Measurements from ENCODE around the gene RERE. TPM values are rescaled to one million over a fixed set of nuclear protein-coding genes. Genes with fewer than 3 reads are reported as not detected.
A peak's percentile ranks its signal among the peaks of the same experiment; 100 is the strongest.

The RERE gene
- polyA plus RNA-seq, 10 donors = 61.7 to 94.3 (median 77.6) TPM

DNA sequence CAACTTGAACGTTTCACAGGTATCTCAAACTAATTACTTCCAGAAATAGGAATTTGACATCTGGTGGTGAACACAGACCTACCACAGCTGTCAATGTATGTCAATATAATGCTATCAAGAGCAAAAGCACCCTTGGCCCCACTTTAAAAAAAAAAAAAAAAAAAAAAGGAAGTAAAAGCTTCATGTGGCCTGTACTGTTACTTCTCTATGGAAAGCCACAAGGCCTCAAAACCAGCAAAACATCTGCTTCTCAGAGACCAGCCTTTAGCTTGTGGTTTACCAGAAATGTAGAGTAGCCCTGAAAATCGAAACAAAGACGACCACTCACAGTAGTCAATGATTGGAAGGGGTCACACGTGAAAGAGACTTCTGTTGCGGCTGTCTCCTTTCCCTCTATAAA lies 389.9 kb downstream of the RERE start:
- peak in 1 of 3 donors; percentile 42 for DNase-seq

DNA sequence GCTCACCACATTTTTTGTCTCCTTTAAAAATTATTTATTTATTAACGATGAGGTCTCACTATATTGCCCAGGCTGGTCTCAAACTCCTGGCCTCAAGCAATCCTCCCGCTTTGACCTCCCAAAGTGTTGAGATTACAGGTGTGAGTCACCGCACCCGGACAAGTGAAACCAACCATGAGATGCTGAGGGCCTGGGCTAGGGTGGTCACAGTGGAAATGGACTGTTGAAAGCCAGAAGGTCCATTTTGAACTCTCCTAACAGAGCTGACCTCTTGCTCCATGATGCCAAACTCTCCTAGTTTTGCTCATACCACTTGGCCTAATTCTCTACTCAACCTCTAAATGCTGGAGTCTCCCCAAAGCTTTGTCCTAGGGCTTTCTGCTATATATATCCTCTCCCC lies 390.4 kb downstream of the RERE start:
- DNase-seq = no peak

DNA sequence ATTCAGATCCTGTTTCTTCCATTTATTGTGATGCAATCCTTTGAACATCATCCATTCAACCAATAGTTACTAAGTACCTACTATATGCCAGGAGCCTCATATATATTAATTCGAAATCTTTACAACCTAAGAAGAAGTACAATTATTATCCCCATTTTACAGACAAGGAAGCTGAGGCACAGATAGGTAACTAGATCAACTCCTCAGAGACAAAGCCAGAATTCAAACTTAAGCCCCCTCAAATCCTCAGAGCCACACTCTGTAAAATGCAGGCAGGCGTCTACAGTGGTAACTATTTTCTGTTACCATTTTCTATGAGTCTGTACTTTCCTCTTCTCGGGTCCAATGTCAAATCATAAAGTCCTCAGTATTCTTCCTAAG lies 391.7 kb downstream of the RERE start:
- no peak for DNase-seq

DNA sequence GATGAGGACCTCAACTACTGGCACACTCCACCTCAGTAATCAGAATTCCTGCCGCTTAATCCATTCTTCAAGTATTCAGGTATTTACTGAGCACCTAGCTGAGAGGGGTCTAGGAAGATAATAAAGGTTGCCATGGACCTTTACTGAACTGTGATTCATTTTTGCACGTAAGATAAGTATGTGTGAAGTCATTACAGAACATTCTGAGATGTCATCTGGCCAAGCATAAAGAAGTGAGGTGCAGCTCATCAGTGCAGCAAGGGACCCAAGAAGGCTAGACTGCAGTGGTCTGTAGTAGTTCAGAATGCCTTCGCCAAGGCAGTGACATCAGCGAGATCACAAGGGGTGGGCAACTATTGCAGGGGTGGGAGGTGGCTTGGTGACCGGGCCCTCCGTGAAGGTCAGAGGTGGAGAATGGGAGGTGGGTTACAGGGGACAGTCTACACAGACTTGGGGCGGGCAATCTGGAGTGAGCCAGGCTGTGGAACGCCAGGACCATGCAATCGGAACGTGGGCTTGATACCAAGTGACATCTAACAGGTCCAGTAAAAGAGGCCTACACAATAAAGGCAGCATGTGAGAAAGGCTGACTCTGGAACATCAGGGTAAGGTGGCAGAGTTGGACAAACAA lies 392.2 kb downstream of the RERE start:
- no peak for DNase-seq

DNA sequence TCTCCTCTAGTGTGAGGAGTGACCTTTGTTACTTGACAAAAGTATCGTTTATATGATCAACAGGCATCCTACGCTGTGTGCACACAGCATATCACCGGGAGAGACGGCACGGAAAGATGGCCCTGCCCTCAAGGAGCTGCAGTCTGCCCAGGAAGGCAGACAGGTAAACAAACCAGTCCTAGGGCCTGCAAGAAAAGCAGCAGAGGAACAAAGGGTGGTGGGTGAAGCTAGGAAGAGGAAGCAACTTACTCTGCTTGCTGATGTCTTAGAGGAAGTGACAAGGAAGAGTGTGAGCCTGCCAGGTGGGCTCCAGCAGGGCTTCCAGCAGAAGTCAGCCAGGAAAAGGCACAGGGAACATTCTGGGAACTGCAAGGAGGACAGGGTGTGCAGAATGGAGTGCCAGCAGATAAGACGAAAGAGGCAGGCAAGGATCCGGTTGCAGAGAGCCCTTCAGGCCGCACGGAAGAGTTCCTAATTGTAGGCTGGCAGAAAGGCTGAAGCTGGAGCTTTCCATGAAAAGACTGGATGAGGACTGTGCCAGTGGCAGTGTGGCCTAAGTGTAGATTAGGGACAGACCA lies 392.8 kb downstream of the RERE start:
- DNase-seq = no peak

DNA sequence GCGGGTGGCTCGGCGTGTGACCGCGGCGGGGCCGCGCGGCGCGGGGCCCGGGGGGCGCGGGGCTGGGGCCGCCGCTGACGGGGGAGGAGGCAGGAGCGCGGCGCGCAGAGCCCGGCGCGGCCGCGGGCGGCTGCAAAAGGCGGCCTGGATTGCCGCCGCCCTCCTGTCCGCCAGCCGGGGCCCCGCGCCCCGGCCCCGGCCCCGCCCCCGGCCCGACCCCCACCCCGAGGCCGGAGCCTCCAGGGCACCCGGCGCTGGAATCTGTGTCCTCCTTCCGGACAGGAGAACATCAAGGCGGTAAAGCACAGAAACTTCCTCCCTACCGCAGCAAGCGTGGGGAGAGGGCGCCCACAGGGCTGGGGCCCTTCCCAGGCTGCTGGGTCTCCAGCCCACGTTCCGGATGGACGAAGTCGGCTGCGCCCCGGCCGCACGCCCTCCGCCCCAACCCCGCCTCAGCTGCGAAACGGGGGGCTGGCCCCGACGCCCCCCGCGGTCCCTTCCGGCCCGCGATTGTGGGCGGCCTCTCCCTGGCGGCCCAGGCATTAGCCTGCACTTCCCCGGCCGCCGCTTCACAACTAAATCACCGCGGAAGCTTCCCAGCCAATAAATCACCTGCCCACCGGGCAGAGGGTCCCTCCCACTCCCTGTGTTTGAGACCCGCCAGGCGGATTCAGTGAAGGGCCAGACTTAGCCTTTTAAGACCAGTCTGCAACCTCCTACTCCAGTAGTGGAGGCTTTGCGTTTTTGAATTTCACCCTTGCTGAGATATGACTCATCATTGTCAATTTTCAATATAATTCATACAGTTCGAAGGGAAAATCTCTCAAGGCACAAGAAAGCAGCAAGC lies 393.5 kb downstream of the RERE start:
- peak; percentile 49 to 90 (median 68) for DNase-seq

DNA sequence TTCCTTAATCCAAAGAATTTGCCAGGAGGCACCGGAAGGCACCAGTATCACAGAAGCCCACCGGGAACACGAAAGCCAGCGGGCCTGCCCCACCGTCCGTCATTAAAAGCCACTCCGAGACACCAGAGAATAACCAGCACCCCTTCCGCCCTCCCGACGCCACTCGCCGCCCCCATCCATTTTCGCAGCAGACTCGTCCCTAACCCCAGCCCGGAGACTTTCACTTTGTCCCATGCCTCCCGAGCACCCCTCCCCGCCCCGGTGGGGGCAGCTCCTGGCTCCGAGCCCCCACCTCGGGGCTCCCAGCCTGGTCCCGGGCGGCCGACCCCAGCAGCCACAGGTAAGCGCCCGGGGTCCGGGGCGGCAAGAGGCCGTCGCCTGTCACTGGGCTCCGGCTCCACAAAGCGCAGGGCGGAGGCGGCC lies 394.2 kb downstream of the RERE start:
- DNase-seq = peak in 2 of 3 donors; percentile 33 to 78

DNA sequence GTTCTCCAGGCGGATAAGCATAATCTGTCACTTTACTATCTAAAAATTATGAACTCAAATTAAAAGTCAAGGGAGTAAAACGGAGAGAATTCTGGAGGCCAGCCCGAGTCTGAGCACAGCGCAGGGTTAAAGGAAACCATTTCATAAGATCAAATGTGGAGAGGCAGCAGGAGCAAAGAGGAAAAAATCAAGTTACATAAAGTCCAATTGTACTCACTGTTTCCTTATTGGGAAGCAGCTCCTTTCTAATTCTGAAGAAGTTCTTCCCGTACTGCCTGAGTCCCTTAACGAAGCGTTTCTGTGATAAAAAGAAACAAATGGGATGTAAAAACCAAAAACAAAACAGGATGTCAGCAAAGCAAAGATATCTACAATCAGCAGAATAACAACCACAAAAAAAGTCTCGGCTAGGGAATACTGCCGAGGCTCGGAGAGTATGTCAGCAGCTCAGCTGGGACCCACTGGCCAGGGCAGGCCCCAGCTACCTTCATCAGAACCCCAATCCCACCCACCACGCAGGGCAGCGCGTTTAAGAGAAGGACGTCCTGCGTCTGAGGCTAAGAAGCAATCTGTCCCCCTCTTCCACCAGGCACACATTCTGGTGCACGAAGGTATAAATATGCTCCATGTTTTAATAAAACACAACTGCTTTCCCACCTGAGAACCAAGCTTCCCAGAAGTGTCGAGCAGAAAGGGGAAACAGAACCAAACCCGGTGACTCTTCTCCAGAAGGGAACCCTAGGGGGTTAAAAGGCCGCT lies 394.8 kb downstream of the RERE start:
- peak in 1 of 3 donors; percentile 78 for DNase-seq

DNA sequence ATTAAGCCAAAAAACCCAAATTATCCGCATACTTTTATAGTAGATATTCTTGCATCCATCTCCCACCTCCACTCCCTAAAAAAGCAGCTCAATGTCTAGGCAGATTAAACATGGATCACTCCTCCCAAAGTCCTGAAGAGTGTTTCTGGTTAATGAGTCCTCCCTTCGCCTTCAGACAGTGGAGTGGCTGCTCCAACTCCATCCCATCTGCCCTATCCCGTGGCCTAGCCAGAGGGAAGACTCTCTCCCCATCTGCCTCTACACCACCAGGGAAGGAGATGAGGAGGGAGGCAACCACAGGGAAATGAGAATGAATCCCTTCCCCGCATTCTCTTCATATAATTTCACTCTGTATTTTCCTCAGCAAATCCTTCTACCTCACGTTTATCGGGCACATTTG lies 395.7 kb downstream of the RERE start:
- DNase-seq = no peak

DNA sequence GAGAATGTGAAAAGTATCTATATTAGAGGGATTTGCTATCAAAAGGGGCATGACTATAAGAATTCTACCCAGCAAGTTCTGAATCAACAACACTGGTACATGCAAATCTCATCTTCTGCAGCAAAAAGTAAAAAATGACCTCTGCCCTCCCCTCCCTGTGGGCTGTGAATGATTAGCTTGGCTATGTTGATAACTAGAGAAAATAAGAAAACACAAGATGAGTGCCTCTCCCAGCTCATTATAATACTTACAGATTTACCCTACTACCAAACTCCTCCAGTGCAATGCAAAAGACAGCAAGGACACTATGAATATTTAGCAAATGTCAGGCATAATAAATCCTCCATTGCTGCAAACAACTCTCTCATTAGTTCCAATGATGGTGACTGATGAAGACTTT lies 397.1 kb downstream of the RERE start:
- no peak for DNase-seq

DNA sequence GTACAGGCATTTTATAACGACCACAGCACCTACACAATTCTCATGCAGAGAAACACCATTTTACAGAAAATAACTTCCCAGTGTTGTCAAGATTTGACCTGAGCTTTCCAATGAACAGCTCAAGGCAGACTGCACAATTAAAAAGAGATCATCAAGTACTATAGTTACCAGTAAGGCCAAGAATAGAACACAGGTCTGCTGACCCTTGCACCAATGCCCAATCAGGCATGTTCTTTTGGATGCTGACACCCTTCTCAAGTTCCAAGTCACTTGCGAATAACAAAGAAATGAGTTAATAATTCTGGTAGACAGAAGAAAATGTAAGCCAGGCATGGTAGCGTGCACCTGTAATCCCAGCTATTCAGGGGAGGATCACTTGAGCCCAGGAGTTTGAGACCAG lies 397.6 kb downstream of the RERE start:
- no peak for DNase-seq

DNA sequence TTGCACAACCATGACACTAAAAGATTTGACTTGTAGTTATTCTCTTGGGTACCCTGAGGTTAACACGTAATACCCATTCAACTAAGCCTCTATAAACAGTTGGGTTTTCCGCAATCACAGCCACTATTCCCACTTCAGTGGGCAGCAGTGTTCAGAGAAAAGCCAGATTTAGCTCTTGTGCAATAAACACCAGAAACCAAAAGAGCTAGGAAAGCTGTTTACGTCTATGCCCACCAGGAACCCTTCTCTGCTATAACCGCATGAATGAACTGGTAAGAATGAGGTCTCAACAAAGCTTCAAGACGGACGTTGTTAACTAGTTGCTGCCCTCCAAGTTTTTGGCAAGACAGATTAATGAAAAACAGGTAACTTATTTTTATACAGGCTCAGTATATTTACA lies 398.3 kb downstream of the RERE start:
- no peak for DNase-seq

DNA sequence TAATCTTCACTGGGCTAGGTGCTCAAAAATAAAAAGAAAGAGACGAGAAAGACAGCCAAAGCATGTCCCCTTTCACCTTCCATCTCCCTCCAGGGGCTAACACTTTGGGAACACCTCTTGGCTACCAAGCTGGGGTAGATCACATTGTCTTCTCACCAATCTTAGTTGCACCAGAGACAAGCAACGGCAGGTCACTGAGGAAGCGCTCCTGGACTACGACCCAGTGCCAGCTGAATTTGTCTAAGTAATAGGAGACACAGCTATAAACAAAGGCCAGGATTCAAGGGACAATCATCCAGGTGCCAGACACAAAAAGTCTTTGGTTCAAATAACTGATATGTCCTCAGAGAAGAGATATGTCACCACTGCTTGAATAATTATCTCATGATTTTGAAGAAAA lies 399.1 kb downstream of the RERE start:
- no peak for DNase-seq

DNA sequence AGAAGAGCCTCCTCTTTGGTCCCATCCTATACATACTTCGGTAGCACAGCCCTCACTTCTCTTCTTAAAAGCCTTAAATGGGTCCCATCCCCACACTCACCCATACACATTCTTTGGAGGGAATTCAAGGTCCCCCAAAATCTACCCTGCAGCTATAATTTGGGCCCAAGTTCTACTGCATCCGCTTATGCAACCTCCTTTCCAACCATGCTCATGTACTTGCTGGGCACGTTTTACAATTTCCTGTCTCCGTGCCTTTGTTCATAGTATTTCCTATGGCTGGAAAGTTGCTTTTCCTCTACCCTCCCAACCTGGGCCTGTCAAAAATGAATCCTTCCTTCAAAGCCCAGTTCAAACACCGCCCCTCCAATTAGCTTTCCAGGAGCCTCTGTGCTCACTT lies 399.8 kb downstream of the RERE start:
- DNase-seq = no peak

DNA sequence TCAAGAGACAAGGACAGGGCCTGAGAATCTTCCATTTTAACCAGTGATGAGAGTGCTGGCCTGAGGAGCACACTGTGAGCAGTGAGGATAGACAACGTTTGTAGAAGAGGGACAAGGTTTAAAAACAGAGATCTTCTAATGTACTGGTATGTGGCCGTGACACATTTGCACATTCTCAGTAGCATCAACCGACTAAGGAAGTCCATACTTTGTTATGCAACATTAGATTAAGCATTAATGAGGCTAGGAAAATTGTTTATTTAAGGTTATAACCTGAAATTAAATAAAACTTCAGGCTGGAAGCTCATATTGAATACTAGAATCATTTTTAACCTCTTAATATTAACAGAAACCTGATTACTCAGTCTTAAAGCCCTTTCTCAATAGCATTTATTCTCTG lies 400.6 kb downstream of the RERE start:
- no peak for DNase-seq

DNA sequence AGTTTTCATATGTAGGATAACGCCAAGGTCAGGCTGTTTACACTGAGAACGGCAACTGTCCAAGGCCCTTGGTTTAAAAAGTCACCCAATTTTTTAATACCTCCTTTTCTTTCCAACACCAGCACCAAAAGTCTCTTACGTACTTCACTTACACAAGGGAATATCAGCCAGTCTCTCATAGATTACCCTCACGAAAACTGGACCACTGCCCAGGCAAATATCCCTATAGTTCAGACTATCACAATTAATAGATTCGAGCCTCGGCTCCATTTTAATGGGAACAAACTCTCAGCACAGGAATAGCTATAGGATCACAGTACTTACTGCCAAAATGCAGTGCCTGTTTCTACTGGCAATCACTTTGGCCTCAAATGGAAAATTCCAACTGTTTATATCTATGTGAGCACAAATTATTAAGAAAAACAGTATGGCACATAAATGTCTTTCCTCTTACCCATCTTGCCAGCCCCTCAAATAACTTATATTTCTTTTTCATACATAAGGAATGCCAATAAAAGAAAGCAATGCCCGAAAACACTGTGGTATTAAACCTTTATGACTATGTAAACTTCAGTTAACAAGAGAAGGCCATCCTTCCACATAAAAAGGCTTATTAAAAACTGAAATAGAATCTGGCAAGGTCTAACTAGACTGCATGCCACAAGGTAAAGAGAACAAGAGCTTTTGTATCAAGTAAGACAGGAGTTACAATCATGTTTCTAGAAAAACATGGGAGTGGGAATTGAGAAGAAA lies 401.7 kb downstream of the RERE start:
- DNase-seq = no peak

DNA sequence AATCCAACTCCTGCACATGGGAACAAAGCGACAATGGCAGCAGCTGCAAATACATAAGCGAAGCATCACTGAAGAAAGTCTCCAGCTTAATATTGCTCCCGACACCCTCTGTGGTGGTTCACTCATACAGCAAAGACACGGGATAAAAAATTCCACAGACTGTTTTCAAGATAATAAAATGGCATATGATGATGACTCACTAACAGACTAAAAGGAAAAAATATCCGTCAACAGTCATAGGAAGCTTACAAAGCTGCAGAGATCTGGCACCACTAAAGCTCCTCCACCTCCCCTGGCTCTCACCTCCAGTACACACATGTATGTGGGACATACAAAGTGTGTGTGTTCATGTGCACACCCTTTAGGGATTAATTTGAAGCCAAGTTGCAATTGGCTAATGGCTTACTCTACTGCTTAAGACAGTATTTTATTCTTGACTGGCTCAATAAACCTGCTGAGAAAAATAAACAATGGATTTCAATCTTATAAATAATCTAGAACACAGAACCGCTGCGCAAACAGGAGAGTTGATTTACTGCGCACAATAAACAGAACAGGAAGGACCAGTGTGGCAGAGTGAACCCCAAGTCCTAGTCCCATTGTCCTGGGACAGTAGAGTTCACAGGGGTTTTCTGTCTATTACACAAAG lies 405.1 kb downstream of the RERE start:
- peak in 2 of 3 donors; percentile 55 to 68 for DNase-seq

DNA sequence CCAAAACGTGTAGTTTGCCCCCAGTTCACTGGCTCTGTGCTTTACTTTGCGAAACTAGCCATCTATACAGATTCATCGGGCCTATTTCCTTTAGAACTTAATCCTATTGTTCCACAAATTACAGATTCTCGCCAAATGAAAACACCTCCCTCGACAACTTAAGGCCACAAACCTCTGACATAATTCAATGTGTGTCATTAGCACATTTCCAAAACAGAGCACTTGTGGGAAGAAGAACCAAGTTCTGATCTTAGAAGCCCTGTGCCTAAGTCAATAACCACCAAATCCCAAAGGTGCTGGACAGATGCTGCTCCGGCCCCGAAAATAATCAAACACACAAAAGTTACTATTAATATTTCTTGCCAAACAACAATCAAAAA lies 405.6 kb downstream of the RERE start:
- no peak for DNase-seq

DNA sequence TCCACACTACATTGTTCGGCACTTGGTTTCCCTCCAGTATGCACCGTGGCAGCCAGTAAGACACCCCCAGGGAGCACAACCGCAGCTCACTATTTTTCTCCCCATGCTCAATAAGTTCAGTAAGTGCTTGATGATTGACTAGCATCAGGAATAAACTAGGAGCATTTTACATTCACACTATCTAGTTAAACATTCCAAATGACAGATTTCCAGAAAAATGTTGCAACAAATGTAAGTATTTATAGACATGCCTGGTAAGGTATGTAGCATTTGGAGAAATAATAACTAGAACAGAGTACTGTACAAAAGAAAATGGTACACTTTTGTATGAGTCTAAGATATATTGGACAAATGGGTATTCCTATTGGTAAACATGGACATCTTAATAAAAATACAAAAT lies 406.6 kb downstream of the RERE start:
- DNase-seq = no peak

DNA sequence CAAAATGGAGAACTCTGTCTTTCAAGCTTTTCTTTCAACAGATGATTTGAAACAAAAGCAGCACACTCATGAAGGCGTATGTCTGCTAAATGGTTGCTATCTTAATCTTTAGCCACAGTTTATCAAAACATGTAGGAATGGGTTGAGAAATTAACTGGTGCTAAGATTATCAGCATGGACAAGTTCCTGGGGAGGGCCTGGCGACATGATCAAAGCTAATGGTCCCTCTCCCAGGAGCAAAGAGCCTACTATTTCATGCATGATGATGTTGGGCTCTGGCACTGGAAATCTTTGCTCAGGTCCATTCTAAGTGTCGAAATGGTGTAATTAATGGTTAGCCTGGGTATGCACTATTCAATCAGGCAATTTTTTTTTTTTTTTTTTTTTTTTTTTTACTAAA lies 407.8 kb downstream of the RERE start:
- no peak for DNase-seq

DNA sequence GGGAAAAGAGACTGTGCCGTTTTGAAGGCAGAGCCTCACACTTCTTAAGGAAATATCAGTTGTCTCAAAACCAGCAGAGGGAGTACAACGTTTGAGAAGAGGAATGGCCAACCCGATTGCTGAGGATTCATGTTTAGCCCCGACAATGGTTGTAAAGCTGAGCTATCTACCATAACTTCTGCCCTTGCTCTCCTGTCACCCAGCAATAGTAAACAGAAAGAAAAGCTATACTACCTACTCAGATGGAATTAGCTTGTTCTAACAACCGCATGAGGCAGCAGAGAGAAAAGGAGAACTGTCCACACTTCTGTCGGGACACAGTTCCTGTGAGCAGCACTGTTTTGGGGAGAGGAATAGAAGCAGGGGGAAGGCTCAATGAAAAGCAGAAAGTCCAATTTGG lies 408.3 kb downstream of the RERE start:
- peak; percentile 49 to 72 (median 64) for DNase-seq

Measured in muscle of back (tissue), 11 donors.